Keratinocyte (primary cell): ENCODE data around the gene FABP1. TPM values are rescaled to one million over a fixed set of nuclear protein-coding genes. Genes with fewer than 3 reads are reported as not detected.

Experiments
- DNase-seq: peaks from one replicate; pipeline ENCODE4 v3.0.0-alpha.2; 2011; ENCODE audit warnings: low read depth, missing footprints, low spot score
- FAIRE-seq: peaks from 2 replicates; lab custom pipeline; 2011; peaks lifted over from hg19 to GRCh38; lab: Jason Lieb, UNC
- H2AFZ ChIP-seq: 2 replicates; pipeline ENCODE4 v1.6.0; 2012; ENCODE audit warnings: low read length, control low read depth, inconsistent platforms; ENCODE audit not compliant: control insufficient read depth
- H3K27ac ChIP-seq: 2 replicates; pipeline ENCODE4 v1.5.1; 2011; ENCODE audit warnings: low read length; ENCODE audit not compliant: control insufficient read depth, insufficient read depth
- H3K27me3 ChIP-seq: 3 replicates; pipeline ENCODE4 v1.6.0; 2011; ENCODE audit warnings: low read length; ENCODE audit not compliant: control insufficient read depth, insufficient read depth; ENCODE audit errors: extremely low read depth
- H3K36me3 ChIP-seq, 2 experiments: 2 replicates in 1 of 2; 3 replicates in 1 of 2; pipeline ENCODE4 v1.5.1; 2011; ENCODE audit warnings: low read length in 2 of 2, mild to moderate bottlenecking in 1 of 2; ENCODE audit not compliant: control insufficient read depth in 2 of 2, insufficient read depth in 2 of 2; ENCODE audit errors: extremely low read depth in 1 of 2
- H3K4me1 ChIP-seq: 3 replicates; pipeline ENCODE4 v1.5.1; 2011; ENCODE audit warnings: low read length; ENCODE audit not compliant: control insufficient read depth, insufficient read depth; ENCODE audit errors: extremely low read depth
- H3K4me2 ChIP-seq: 3 replicates; pipeline ENCODE4 v1.6.0; 2011; ENCODE audit warnings: low read depth, low read length; ENCODE audit not compliant: control insufficient read depth, insufficient read depth; ENCODE audit errors: extremely low read depth
- H3K4me3 ChIP-seq, 3 experiments: fragments of 200-600 bp in 1 of 3; sonication (generic) in 1 of 3; 2 replicates in 2 of 3; 3 replicates in 1 of 3; pipeline ENCODE4 v1.5.1; 2011 to 2016; ENCODE audit warnings: low read length in 3 of 3, mild to moderate bottlenecking in 3 of 3, control low read depth in 2 of 3, inconsistent platforms in 1 of 3, low read depth in 1 of 3, mixed read lengths in 1 of 3, mixed run types in 1 of 3, moderate library complexity in 1 of 3; ENCODE audit not compliant: control insufficient read depth in 2 of 3, insufficient read depth in 2 of 3; ENCODE audit errors: extremely low read depth in 1 of 3
- H3K79me2 ChIP-seq: 2 replicates; pipeline ENCODE4 v1.6.0; 2012; ENCODE audit warnings: low read length; ENCODE audit not compliant: control insufficient read depth, insufficient read depth
- H3K9ac ChIP-seq: 3 replicates; pipeline ENCODE4 v1.6.0; 2011; ENCODE audit warnings: low read length; ENCODE audit not compliant: control insufficient read depth, insufficient read depth; ENCODE audit errors: extremely low read depth
- H3K9me1 ChIP-seq: 3 replicates; pipeline ENCODE4 v1.6.0; 2011; ENCODE audit warnings: low read length; ENCODE audit not compliant: control insufficient read depth, insufficient read depth; ENCODE audit errors: extremely low read depth
- H3K9me3 ChIP-seq: 2 replicates; pipeline ENCODE4 v1.5.1; 2012; ENCODE audit warnings: low read depth, low read length; ENCODE audit not compliant: control insufficient read depth
- H4K20me1 ChIP-seq: 3 replicates; pipeline ENCODE4 v1.6.0; 2011; ENCODE audit warnings: low read length; ENCODE audit not compliant: control insufficient read depth, insufficient read depth; ENCODE audit errors: extremely low read depth
- CTCF ChIP-seq, 3 experiments: IDR thresholded peaks in 1 of 3; conservative IDR thresholded peaks in 1 of 3; optimal IDR thresholded peaks in 1 of 3; 2 replicates in 2 of 3; 3 replicates in 1 of 3; pipeline versions ENCODE3 to v1.5.1; 2011; ENCODE audit warnings: low read length in 3 of 3, mild to moderate bottlenecking in 3 of 3, moderate library complexity in 2 of 3, control low read depth in 1 of 3, inconsistent platforms in 1 of 3; ENCODE audit not compliant: insufficient read depth in 2 of 3; ENCODE audit errors: extremely low read depth in 1 of 3
- EZH2 ChIP-seq: IDR thresholded peaks from one replicate; pipeline ENCODE4 v1.6.1; 2012; ENCODE audit warnings: inconsistent platforms, mild to moderate bottlenecking, low read length, moderate library complexity
- dilution Hi-C: fragments of 300-500 bp; cut with MboI; formaldehyde crosslinking; loops from one replicate; pipeline ENCODE4 v1.7.0; 2020; ENCODE audit warnings: low sequenced_read_pairs; ENCODE audit not compliant: extremely low pct_ligation_motif_present
- polyA plus RNA-seq, 5 experiments: library from polyadenylated mRNA; depleted of rRNA in 3 of 5; stranded (reverse) in 3 of 5; stranded (forward) in 1 of 5; unstranded in 1 of 5; fragments of >200 nt; gene quantifications; 1 replicate in 1 of 5; 2 replicates in 3 of 5; 3 replicates in 1 of 5; pipeline versions ENCODE4 v1.2.1 to v1.2.3, GENCODE V29; 2011 to 2012; ENCODE audit warnings: missing spikeins in 2 of 5, low read depth in 1 of 5, low replicate concordance in 1 of 5

Gene FABP1
- polyA plus RNA-seq, 1 donor (not counting 4 experiments of a cell fraction or from before 2014, with no cell fraction given), result not detected

- dilution Hi-C loops, result no loop called here
- no peaks in the 10 kb centered on the region for H3K9me1 ChIP-seq
- no peak overlapping the region for H3K4me2 ChIP-seq
- no peak overlapping the region for H3K27ac ChIP-seq
- no peaks in the 10 kb centered on the region for H3K27me3 ChIP-seq
- no peak overlapping the region for H3K9ac ChIP-seq
- no peaks in the 10 kb centered on the region for H3K4me1 ChIP-seq
- FAIRE-seq (no peak), DNase-seq (no peak)
- no peaks in the 10 kb centered on the region for H3K36me3 ChIP-seq
- H4K20me1 ChIP-seq, result no peaks in the 10 kb centered on the region
- H2AFZ ChIP-seq, result no peak overlapping the region
- no peaks in the 10 kb centered on the region for H3K79me2 ChIP-seq
- H3K4me3 ChIP-seq, result no peak overlapping the region
- TF ChIP-seq CTCF (optimal IDR thresholded peaks at IDR 0.05 in 1 of 3, IDR thresholded peaks at IDR 0.05 in 1 of 3, conservative IDR thresholded peaks at IDR 0.05 in 1 of 3; ENCODE audit: extremely low read depth in 1 of 3, insufficient read depth in 2 of 3, low read length in 3 of 3) (no peak), EZH2 (no peak)
- no peaks in the 10 kb centered on the region for H3K9me3 ChIP-seq
Observed at GRCh38 chr2:88168386-88168785, 40.5 kb upstream of the FABP1 start.

GRCh38 chr2:88167740-88168139 lies 39.9 kb upstream of the FABP1 start:
- FAIRE-seq (no peak), DNase-seq (no peak)
- TF ChIP-seq CTCF (optimal IDR thresholded peaks at IDR 0.05 in 1 of 3, IDR thresholded peaks at IDR 0.05 in 1 of 3, conservative IDR thresholded peaks at IDR 0.05 in 1 of 3; ENCODE audit: extremely low read depth in 1 of 3, insufficient read depth in 2 of 3, low read length in 3 of 3), result no peak
- no peak for TF ChIP-seq EZH2
- Histone ChIP-seq H2AFZ (no peak overlapping the region), H3K4me1 (no peaks in the 10 kb centered on the region), H3K36me3 (no peaks in the 10 kb centered on the region), H3K4me2 (no peak overlapping the region), H3K9ac (no peak overlapping the region), H3K4me3 (no peak overlapping the region), H3K79me2 (no peaks in the 10 kb centered on the region), H3K27me3 (no peaks in the 10 kb centered on the region), H3K27ac (no peak overlapping the region), H3K9me1 (no peaks in the 10 kb centered on the region), H4K20me1 (no peaks in the 10 kb centered on the region), H3K9me3 (no peaks in the 10 kb centered on the region)
- dilution Hi-C loops, result no loop called here
